Transverse colon (tissue), 4 donors: ENCODE data around the gene LRP3.

Experiments used
- CTCF ChIP-seq, 5 experiments: fragments of 200-600 bp in 3 of 5; fragments of 450-650 bp in 2 of 5; sonication (generic) in 3 of 5; IDR thresholded peaks; 1 replicate in 2 of 5; 2 replicates in 3 of 5; pipeline ENCODE4 v1.5.1; 2016 to 2017; ENCODE audit warnings: antibody characterized with exemption in 5 of 5, inconsistent platforms in 3 of 5, mild to moderate bottlenecking in 2 of 5, moderate library complexity in 1 of 5
- POLR2A ChIP-seq: fragments of 450-650 bp; IDR thresholded peaks from one replicate; pipeline ENCODE4 v1.6.1; 2016; ENCODE audit warnings: antibody characterized with exemption, mild to moderate bottlenecking, moderate library complexity
- POLR2AphosphoS5 ChIP-seq, 3 donors: sonication (generic); formaldehyde crosslinking; IDR thresholded peaks; one replicate each; pipeline ENCODE4 v1.6.1; 2016; ENCODE audit warnings: antibody characterized with exemption in 3 of 3

GRCh38 chr19:33240181-33240771 is 46.1 kb downstream of the LRP3 start:
- TF ChIP-seq CTCF (IDR thresholded peaks at IDR 0.05) = no peak
- TF ChIP-seq POLR2A = no peak
- TF ChIP-seq POLR2AphosphoS5 (IDR thresholded peaks at IDR 0.05) = no peak
